H1 (cell line): Measurements from ENCODE around the gene ABHD2. TPM values are rescaled to one million over a fixed set of nuclear protein-coding genes. Genes with fewer than 3 reads are reported as not detected.

Experiments used
- CTCF ChIA-PET: fragments of 300-600 bp; sonication (Branson Sonifier 250); formaldehyde crosslinking; loops from one replicate; lab custom pipeline; 2021; ENCODE audit not compliant: partially characterized antibody; lab: Charles Lee
- POLR2A ChIA-PET: fragments of 300-600 bp; sonication (Branson Sonifier 250); formaldehyde crosslinking; loops from one replicate; lab custom pipeline; 2021; ENCODE audit warnings: inconsistent platforms; ENCODE audit not compliant: partially characterized antibody; lab: Charles Lee
- DNase-seq, 2 experiments: peaks; one replicate each; pipeline versions ENCODE4 v3.0.0 to v3.0.0-alpha.2; 2010 to 2022; ENCODE audit warnings: low spot score in 2 of 2, low read depth in 1 of 2, mixed read lengths in 1 of 2
- FAIRE-seq: peaks from 2 replicates; lab custom pipeline; 2011; peaks lifted over from hg19 to GRCh38; lab: Jason Lieb, UNC
- H2AFZ ChIP-seq: 2 replicates; pipeline ENCODE4 v1.8.1; 2012; ENCODE audit warnings: low read length, inconsistent platforms
- H2AK5ac ChIP-seq: 2 replicates; pipeline ENCODE4 v1.6.1; 2013; ENCODE audit warnings: low read depth, low read length
- H2BK120ac ChIP-seq: replicated peaks from 2 replicates; pipeline ENCODE3; 2013; ENCODE audit warnings: low read depth, low read length, inconsistent platforms
- H2BK12ac ChIP-seq: 2 replicates; pipeline ENCODE4 v1.6.1; 2013; ENCODE audit warnings: low read depth, low read length
- H2BK15ac ChIP-seq: 2 replicates; pipeline ENCODE4 v1.6.1; 2013; ENCODE audit warnings: low read length
- H2BK20ac ChIP-seq: 2 replicates; pipeline ENCODE4 v1.6.1; 2013; ENCODE audit warnings: low read length
- H2BK5ac ChIP-seq: 2 replicates; pipeline ENCODE4 v1.6.1; 2013; ENCODE audit warnings: low read depth, low read length
- H3K14ac ChIP-seq: 2 replicates; pipeline ENCODE4 v1.6.1; 2013; ENCODE audit warnings: inconsistent platforms; ENCODE audit not compliant: insufficient read length
- H3K18ac ChIP-seq: 2 replicates; pipeline ENCODE4 v1.6.1; 2013; ENCODE audit warnings: low read length; ENCODE audit errors: extremely low read depth
- H3K23ac ChIP-seq: 2 replicates; pipeline ENCODE4 v1.6.1; 2013; ENCODE audit warnings: inconsistent platforms; ENCODE audit not compliant: insufficient read length
- H3K23me2 ChIP-seq: 2 replicates; pipeline ENCODE4 v1.6.1; 2013; ENCODE audit warnings: low read depth, low read length
- H3K27ac ChIP-seq: 2 replicates; pipeline ENCODE4 v1.6.1; 2011; ENCODE audit warnings: low read depth, low read length, inconsistent platforms
- H3K27me3 ChIP-seq, 4 experiments: replicated peaks in 1 of 4; 1 replicate in 1 of 4; 2 replicates in 3 of 4; pipeline versions ENCODE4 v1.6.1 to v1.8.1; 2011 to 2013; ENCODE audit warnings: low read length in 3 of 4, mild to moderate bottlenecking in 3 of 4, inconsistent platforms in 2 of 4, mixed read lengths in 2 of 4, moderate library complexity in 1 of 4; ENCODE audit not compliant: control insufficient read depth in 3 of 4, insufficient read depth in 3 of 4; ENCODE audit errors: extremely low read depth in 1 of 4
- H3K36me3 ChIP-seq, 4 experiments: 2 replicates each; pipeline versions ENCODE4 v1.6.1 to v1.8.1; 2011 to 2013; ENCODE audit warnings: mild to moderate bottlenecking in 4 of 4, low read length in 3 of 4, moderate library complexity in 2 of 4, control low read depth in 1 of 4, inconsistent platforms in 1 of 4; ENCODE audit not compliant: insufficient read depth in 4 of 4, control insufficient read depth in 2 of 4
- H3K4ac ChIP-seq: replicated peaks from 2 replicates; pipeline ENCODE3; 2013; ENCODE audit warnings: low read length, low read depth, mixed read lengths, inconsistent platforms; ENCODE audit not compliant: insufficient read length
- H3K4me1 ChIP-seq, 4 experiments: replicated peaks in 1 of 4; 1 replicate in 1 of 4; 2 replicates in 3 of 4; pipeline versions ENCODE4 v1.6.1 to v1.8.1; 2011 to 2013; ENCODE audit warnings: low read length in 3 of 4, inconsistent platforms in 2 of 4, mixed read lengths in 1 of 4; ENCODE audit not compliant: insufficient read depth in 4 of 4, control insufficient read depth in 3 of 4
- H3K4me2 ChIP-seq, 2 experiments: 2 replicates each; pipeline versions ENCODE4 v1.6.1 to v1.8.1; 2011 to 2013; ENCODE audit warnings: low read depth in 2 of 2, low read length in 2 of 2, control low read depth in 1 of 2, inconsistent platforms in 1 of 2, mild to moderate bottlenecking in 1 of 2; ENCODE audit not compliant: insufficient read depth in 1 of 2
- H3K4me3 ChIP-seq, 4 experiments: fragments of 200-600, 300-600 bp in 1 of 4; sonication (generic), shearing (Covaris generic), sonication (Bioruptor Twin) in 1 of 4; 2 replicates each; pipeline versions ENCODE4 v1.5.1 to v1.8.1; 2011 to 2016; ENCODE audit warnings: low read length in 4 of 4, low read depth in 3 of 4, control low read depth in 2 of 4, inconsistent platforms in 2 of 4, mild to moderate bottlenecking in 2 of 4, mixed read lengths in 1 of 4, moderate library complexity in 1 of 4; ENCODE audit not compliant: insufficient read depth in 2 of 4; ENCODE audit errors: extremely low read depth in 1 of 4
- H3K56ac ChIP-seq: replicated peaks from 2 replicates; pipeline ENCODE3; 2013; ENCODE audit warnings: low read depth, mild to moderate bottlenecking, mixed read lengths, low read length, inconsistent platforms; ENCODE audit not compliant: insufficient read length
- H3K79me1 ChIP-seq: 2 replicates; pipeline ENCODE4 v1.6.1; 2013; ENCODE audit warnings: low read depth, low read length, control low read depth
- H3K79me2 ChIP-seq, 2 experiments: 2 replicates each; pipeline versions ENCODE4 v1.6.1 to v1.8.1; 2012 to 2013; ENCODE audit warnings: low read length in 2 of 2, mild to moderate bottlenecking in 2 of 2, inconsistent platforms in 1 of 2; ENCODE audit not compliant: insufficient read depth in 2 of 2, control insufficient read depth in 1 of 2
- H3K9ac ChIP-seq, 4 experiments: replicated peaks in 1 of 4; 1 replicate in 1 of 4; 2 replicates in 3 of 4; pipeline versions ENCODE4 v1.6.1 to v1.8.1; 2011 to 2013; ENCODE audit warnings: low read depth in 3 of 4, low read length in 3 of 4, control low read depth in 2 of 4, mild to moderate bottlenecking in 2 of 4, moderate library complexity in 2 of 4, inconsistent platforms in 1 of 4; ENCODE audit errors: extremely low read depth in 1 of 4
- H3K9me3 ChIP-seq, 2 experiments: 2 replicates each; pipeline versions ENCODE4 v1.6.1 to v1.8.1; 2012 to 2013; ENCODE audit warnings: mild to moderate bottlenecking in 2 of 2, moderate library complexity in 2 of 2, control low read depth in 1 of 2, inconsistent platforms in 1 of 2, low read depth in 1 of 2, low read length in 1 of 2, mixed read lengths in 1 of 2; ENCODE audit not compliant: insufficient read depth in 2 of 2
- H4K20me1 ChIP-seq, 2 experiments: replicated peaks in 1 of 2; 2 replicates each; pipeline versions ENCODE3 to v1.8.1; 2011 to 2013; ENCODE audit warnings: inconsistent platforms in 2 of 2, low read length in 2 of 2, mild to moderate bottlenecking in 1 of 2; ENCODE audit not compliant: insufficient read depth in 2 of 2, control insufficient read depth in 1 of 2
- H4K5ac ChIP-seq: 2 replicates; pipeline ENCODE4 v1.6.1; 2013; ENCODE audit warnings: low read length, low read depth, mixed read lengths, inconsistent platforms; ENCODE audit not compliant: insufficient read length
- H4K8ac ChIP-seq: 2 replicates; pipeline ENCODE4 v1.8.0; 2013; ENCODE audit warnings: mild to moderate bottlenecking, moderate library complexity, low read length, inconsistent platforms; ENCODE audit not compliant: insufficient read depth; ENCODE audit errors: extremely low read depth
- H4K91ac ChIP-seq: replicated peaks from 2 replicates; pipeline ENCODE3; 2013; ENCODE audit warnings: low read length, mixed read lengths, inconsistent platforms; ENCODE audit not compliant: insufficient read length
- BACH1 ChIP-seq: IDR thresholded peaks from 2 replicates; pipeline ENCODE4 v1.6.1; 2012; ENCODE audit warnings: low read length, improper control_type of control experiment
- BCL11A ChIP-seq, 2 experiments: IDR thresholded peaks; one replicate each; pipeline ENCODE4 v1.6.1; 2011; ENCODE audit warnings: low read depth in 2 of 2, low read length in 2 of 2, mild to moderate bottlenecking in 2 of 2
- CBX8 ChIP-seq: fragments of 300-800, 300-1000 bp; sonication (generic); IDR thresholded peaks from 2 replicates; pipeline ENCODE4 v1.7.1; 2016; ENCODE audit warnings: low read depth, low read length, borderline replicate concordance
- CHD1 ChIP-seq: IDR thresholded peaks from 2 replicates; pipeline ENCODE4 v1.6.1; 2012; ENCODE audit warnings: low read depth, low read length, improper control_type of control experiment
- CREB1 ChIP-seq: IDR thresholded peaks from 2 replicates; pipeline ENCODE4 v1.6.1; 2012; ENCODE audit warnings: inconsistent platforms
- KDM4A ChIP-seq: IDR thresholded peaks from one replicate; pipeline ENCODE4 v1.7.1; 2012; ENCODE audit warnings: low read depth, mild to moderate bottlenecking, moderate library complexity, low read length, inconsistent platforms; ENCODE audit not compliant: severe bottlenecking
- KDM5A ChIP-seq: fragments of 200-600 bp; IDR thresholded peaks from 2 replicates; pipeline ENCODE4 v1.7.1; 2012; ENCODE audit warnings: mild to moderate bottlenecking, low read length, inconsistent platforms, mixed read lengths
- POLR2A ChIP-seq, 2 experiments: IDR thresholded peaks; 1 replicate in 1 of 2; 2 replicates in 1 of 2; pipeline ENCODE4 v1.6.1; 2011; ENCODE audit warnings: low read depth in 2 of 2, low read length in 2 of 2, mild to moderate bottlenecking in 2 of 2; ENCODE audit errors: control extremely low read depth in 1 of 2
- POU5F1 ChIP-seq: IDR thresholded peaks from 2 replicates; pipeline ENCODE4 v1.6.1; 2011; ENCODE audit warnings: low read depth, mild to moderate bottlenecking, low read length, moderate library complexity
- RBBP5 ChIP-seq: IDR thresholded peaks from 2 replicates; pipeline ENCODE4 v1.7.1; 2012; ENCODE audit warnings: low read depth, mild to moderate bottlenecking, inconsistent platforms, low read length, moderate library complexity, borderline replicate concordance
- ZNF274 ChIP-seq: IDR thresholded peaks from 2 replicates; pipeline ENCODE4 v1.7.0; 2012; ENCODE audit warnings: low read length, borderline replicate concordance; ENCODE audit errors: extremely low read depth
- WGBS, 2 experiments: shearing (Covaris generic) in 1 of 2; methylation state at CpG; one replicate each; pipeline versions ENCODE4 v1.1.6 to v1.1.7; 2013 to 2015; ENCODE audit warnings: low lambda C conversion rate in 2 of 2, mixed read lengths in 2 of 2, inconsistent platforms in 1 of 2, low coverage in 1 of 2, missing lambda C conversion rate in 1 of 2; ENCODE audit not compliant: insufficient replicate concordance in 2 of 2, insufficient coverage in 1 of 2, insufficient read length in 1 of 2; ENCODE audit errors: extremely low coverage in 1 of 2, missing lambda C conversion rate in 1 of 2; 5-methylcytosine and 5-hydroxymethylcytosine counted together
- polyA plus RNA-seq, 7 experiments: library from polyadenylated mRNA; depleted of rRNA in 3 of 7; stranded (reverse) in 5 of 7; unstranded in 2 of 7; fragments of >200 nt in 5 of 7; fragments of 200-250 nt in 2 of 7; gene quantifications; 1 replicate in 5 of 7; 2 replicates in 1 of 7; 4 replicates in 1 of 7; pipeline versions ENCODE4 v1.2.1 to v1.2.3, GENCODE V29; 2011 to 2013; ENCODE audit warnings: missing spikeins in 2 of 7, mixed read lengths in 2 of 7
- total RNA-seq: library from RNA; stranded (reverse); fragmentation: NEBNext Ultra II Directional; extraction: Animal tissue kit (Norgen Biotek cat#: 25700); gene quantifications from 2 replicates; pipeline ENCODE4 v1.2.1, GENCODE V29; 2021
- TF ChIP-seq, protein P1 (sequence below): IDR thresholded peaks from 2 replicates; pipeline ENCODE4 v1.6.1; 2012; ENCODE audit warnings: low read length, inconsistent platforms
- TF ChIP-seq, protein P2 (sequence below): IDR thresholded peaks from 2 replicates; pipeline ENCODE4 v1.6.1; 2012; ENCODE audit warnings: inconsistent platforms

The ABHD2 gene
- total and polyA plus RNA-seq, 2 of the 8 experiments (the other 6 are each of a cell fraction or from before 2014, with no cell fraction given): 9.1 to 23.7 TPM

DNA sequence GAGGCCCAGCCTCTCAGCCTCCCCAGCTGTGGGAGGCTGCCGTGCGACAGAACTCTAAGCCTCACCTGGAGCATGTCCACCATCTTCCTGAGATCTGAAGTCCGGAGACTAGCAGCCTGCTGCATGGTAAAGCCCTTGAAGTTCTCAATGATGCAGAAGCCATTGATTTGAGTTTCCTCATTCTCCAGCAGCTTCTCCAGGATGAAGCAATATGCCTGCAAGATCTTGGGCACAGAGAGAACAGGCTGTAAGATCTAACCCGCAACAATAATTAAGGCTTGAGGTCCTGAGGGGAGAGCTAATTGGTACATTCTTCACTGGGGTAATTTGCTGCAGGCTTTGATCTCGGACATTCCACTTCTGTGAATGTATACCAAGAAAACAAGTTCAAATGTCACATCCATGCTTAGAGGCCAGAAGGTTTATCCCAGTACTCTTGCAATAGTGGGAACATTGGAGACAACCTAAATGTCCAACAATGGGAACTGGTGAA, 123.5 kb downstream of the ABHD2 start:
- Histone ChIP-seq H3K79me2 (no peaks in the 10 kb centered on the region), H3K4me3 (no peak overlapping the region), H4K91ac (no peak overlapping the region), H3K4me2 (no peak overlapping the region), H2AFZ (no peak overlapping the region), H2BK20ac (no peak overlapping the region), H3K36me3 (no peaks in the 10 kb centered on the region), H3K56ac (no peak overlapping the region), H4K20me1 (no peaks in the 10 kb centered on the region), H3K79me1 (no peaks in the 10 kb centered on the region), H3K18ac (no peak overlapping the region), H3K9ac (no peak overlapping the region), H3K4ac (no peak overlapping the region), H2BK5ac (no peak overlapping the region), H3K27ac (no peak overlapping the region), H3K14ac (no peak overlapping the region), H3K23ac (no peak overlapping the region), H3K4me1 (no peaks in the 10 kb centered on the region; a peak in 1 of 7 replicates), H4K8ac (no peak overlapping the region), H3K27me3 (no peaks in the 10 kb centered on the region; a peak in 1 of 7 replicates), H2BK15ac (no peak overlapping the region), H2BK12ac (no peak overlapping the region), H3K9me3 (no peaks in the 10 kb centered on the region), H2BK120ac (no peak overlapping the region), H4K5ac (no peak overlapping the region), H2AK5ac (no peak overlapping the region), H3K23me2 (no peaks in the 10 kb centered on the region)
- ChIA-PET CTCF (no interaction called here), POLR2A (no interaction called here)
- WGBS, 2 experiments: 76% methylated on average over 5 of the region's 5 CpGs; no CpG with 5 or more reads in 1 of the 2 experiments
- DNase-seq: no peak
- no peak for FAIRE-seq
- TF ChIP-seq CREB1 (no peak), CBX8 (no peak), CHD1 (no peak), BCL11A (IDR thresholded peaks at IDR 0.05; ENCODE audit: low read depth in 2 of 2, low read length in 2 of 2) (no peak), RBBP5 (no peak), ZNF274 (no peak), KDM4A (no peak), POU5F1 (no peak), KDM5A (no peak), BACH1 (no peak), POLR2A (IDR thresholded peaks at IDR 0.05; ENCODE audit: control extremely low read depth in 1 of 2, low read depth in 2 of 2, low read length in 2 of 2) (no peak)
- TF ChIP-seq, protein P1, sequence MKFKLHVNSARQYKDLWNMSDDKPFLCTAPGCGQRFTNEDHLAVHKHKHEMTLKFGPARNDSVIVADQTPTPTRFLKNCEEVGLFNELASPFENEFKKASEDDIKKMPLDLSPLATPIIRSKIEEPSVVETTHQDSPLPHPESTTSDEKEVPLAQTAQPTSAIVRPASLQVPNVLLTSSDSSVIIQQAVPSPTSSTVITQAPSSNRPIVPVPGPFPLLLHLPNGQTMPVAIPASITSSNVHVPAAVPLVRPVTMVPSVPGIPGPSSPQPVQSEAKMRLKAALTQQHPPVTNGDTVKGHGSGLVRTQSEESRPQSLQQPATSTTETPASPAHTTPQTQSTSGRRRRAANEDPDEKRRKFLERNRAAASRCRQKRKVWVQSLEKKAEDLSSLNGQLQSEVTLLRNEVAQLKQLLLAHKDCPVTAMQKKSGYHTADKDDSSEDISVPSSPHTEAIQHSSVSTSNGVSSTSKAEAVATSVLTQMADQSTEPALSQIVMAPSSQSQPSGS: no peak
- TF ChIP-seq, protein P2, sequence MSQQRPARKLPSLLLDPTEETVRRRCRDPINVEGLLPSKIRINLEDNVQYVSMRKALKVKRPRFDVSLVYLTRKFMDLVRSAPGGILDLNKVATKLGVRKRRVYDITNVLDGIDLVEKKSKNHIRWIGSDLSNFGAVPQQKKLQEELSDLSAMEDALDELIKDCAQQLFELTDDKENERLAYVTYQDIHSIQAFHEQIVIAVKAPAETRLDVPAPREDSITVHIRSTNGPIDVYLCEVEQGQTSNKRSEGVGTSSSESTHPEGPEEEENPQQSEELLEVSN: no peak
